Panc1 (cell line): ENCODE data around the gene LINC00237.

Experiments used
- CTCF ChIP-seq: fragments of 450-650 bp; IDR thresholded peaks from 2 replicates; pipeline ENCODE4 v1.5.1; 2017; ENCODE audit warnings: mild to moderate bottlenecking
- REST ChIP-seq, 2 experiments: IDR thresholded peaks; 2 replicates each; pipeline ENCODE4 v1.6.1; 2011 to 2012; ENCODE audit warnings: low read depth in 2 of 2, control low read depth in 1 of 2, low read length in 1 of 2, mild to moderate bottlenecking in 1 of 2, moderate library complexity in 1 of 2; ENCODE audit not compliant: insufficient read depth in 1 of 2

GRCh38 chr20:21117521-21117920, 11.4 kb upstream of the LINC00237 start:
- no peak for TF ChIP-seq CTCF
- TF ChIP-seq REST (IDR thresholded peaks at IDR 0.05; ENCODE audit: insufficient read depth in 1 of 2, low read depth in 2 of 2, low read length in 1 of 2): no peak
